Stimulated activated CD4-positive, alpha-beta T cell treated with anti-CD3 and anti-CD28 coated beads, Interleukin-15, amount 100 ng/mL, for 1 hour (primary cell): ENCODE results near the gene PRR22.

Experiments used
- DNase-seq, 2 donors: peaks; one replicate each; pipeline ENCODE4 v3.0.0-alpha.2; 2020; ENCODE audit warnings: low read depth in 1 of 2, low spot score in 1 of 2

PRR22 gene

GRCh38 chr19:5814123-5814851 is 29.7 kb upstream of the PRR22 start:
- no peak for DNase-seq

- no peak for DNase-seq
Observed at GRCh38 chr19:5811117-5811516, 26.6 kb upstream of the PRR22 start.

GRCh38 chr19:5809469-5809868 is 24.9 kb upstream of the PRR22 start:
- DNase-seq: no peak

- no peak for DNase-seq
Observed at GRCh38 chr19:5809053-5809452, 24.5 kb upstream of the PRR22 start.

- DNase-seq: no peak
Observed at GRCh38 chr19:5808120-5808816, 23.7 kb upstream of the PRR22 start.

- DNase-seq: no peak
Observed at GRCh38 chr19:5806905-5807304, 22.4 kb upstream of the PRR22 start.

GRCh38 chr19:5806133-5806489 is 21.6 kb upstream of the PRR22 start:
- DNase-seq: no peak

GRCh38 chr19:5805462-5806132 is 21.1 kb upstream of the PRR22 start:
- DNase-seq: peak; percentile 32 to 46

- DNase-seq: peak in 1 of 2 donors; percentile 43
Observed at GRCh38 chr19:5804516-5805461, 20.2 kb upstream of the PRR22 start, which contains the start of gene NRTN. Gene NRTN (plus strand): TSS chr19:5805067. CDS start chr19:5824166, 19,099 bp downstream.

- peak; percentile 85 to 92 for DNase-seq
Observed at GRCh38 chr19:5803752-5804515, 19.4 kb upstream of the PRR22 start.

- DNase-seq: no peak
Observed at GRCh38 chr19:5803441-5803751, 18.9 kb upstream of the PRR22 start.

- DNase-seq: no peak
Observed at GRCh38 chr19:5801796-5802619, 17.5 kb upstream of the PRR22 start.

GRCh38 chr19:5800361-5801270 is 16.1 kb upstream of the PRR22 start:
- DNase-seq: no peak

GRCh38 chr19:5799247-5800241 is 15.0 kb upstream of the PRR22 start:
- DNase-seq: no peak

GRCh38 chr19:5798244-5798643 is 13.7 kb upstream of the PRR22 start:
- no peak for DNase-seq

- no peak for DNase-seq
Observed at GRCh38 chr19:5795382-5795919, 10.9 kb upstream of the PRR22 start.

GRCh38 chr19:5793188-5793587 is 8.6 kb upstream of the PRR22 start:
- DNase-seq: no peak
